Osteocyte (in vitro differentiated cells): ENCODE results near the gene ZFYVE21. TPM values are rescaled to one million over a fixed set of nuclear protein-coding genes. Genes with fewer than 3 reads are reported as not detected.

Experiments
- DNase-seq: peaks from one replicate; pipeline ENCODE4 v3.0.0; 2021; ENCODE audit warnings: mixed read lengths; ENCODE audit not compliant: unreplicated experiment; ENCODE audit errors: extremely low spot score
- H3K27ac Mint-ChIP-seq: one replicate; pipeline ENCODE4 v1.8.0; 2021; ENCODE audit warnings: mild to moderate bottlenecking, mixed read lengths; ENCODE audit not compliant: unreplicated experiment
- H3K27me3 Mint-ChIP-seq: one replicate; pipeline ENCODE4 v1.8.0; 2021; ENCODE audit warnings: mixed read lengths; ENCODE audit not compliant: unreplicated experiment
- H3K36me3 Mint-ChIP-seq: one replicate; pipeline ENCODE4 v1.8.0; 2021; ENCODE audit warnings: mixed read lengths; ENCODE audit not compliant: unreplicated experiment
- H3K4me1 Mint-ChIP-seq: one replicate; pipeline ENCODE4 v1.8.0; 2021; ENCODE audit warnings: mixed read lengths; ENCODE audit not compliant: unreplicated experiment
- H3K4me3 Mint-ChIP-seq: one replicate; pipeline ENCODE4 v1.8.0; 2021; ENCODE audit warnings: mild to moderate bottlenecking, moderate library complexity, mixed read lengths; ENCODE audit not compliant: unreplicated experiment
- H3K9me3 Mint-ChIP-seq: one replicate; pipeline ENCODE4 v1.8.0; 2021; ENCODE audit warnings: mixed read lengths; ENCODE audit not compliant: unreplicated experiment
- CTCF ChIP-seq: fragments of 200-600 bp; sonication (generic); IDR thresholded peaks from 2 replicates; pipeline ENCODE4 v1.5.0; 2021; ENCODE audit warnings: antibody characterized with exemption, mild to moderate bottlenecking, moderate library complexity
- total RNA-seq: library from RNA; stranded (reverse); gene quantifications from 2 replicates; pipeline ENCODE4 v1.2.1, GENCODE V29; 2021

ZFYVE21 gene
- total RNA-seq, 1 donor from 2014 or later, result 52.9 TPM

- peaks cover 3% of the 10 kb centered on the region for H3K4me1 Mint-ChIP-seq
- H3K4me3 Mint-ChIP-seq, result no peak overlapping the region
- H3K9me3 Mint-ChIP-seq, result no peaks in the 10 kb centered on the region
- no peak overlapping the region for H3K27ac Mint-ChIP-seq
- H3K36me3 Mint-ChIP-seq, result peaks cover 18% of the 10 kb centered on the region
- no peak for DNase-seq
- TF ChIP-seq CTCF, result no peak
- H3K27me3 Mint-ChIP-seq, result no peaks in the 10 kb centered on the region
Observed at GRCh38 chr14:103735022-103735421, 19.4 kb downstream of the ZFYVE21 start.

DNA sequence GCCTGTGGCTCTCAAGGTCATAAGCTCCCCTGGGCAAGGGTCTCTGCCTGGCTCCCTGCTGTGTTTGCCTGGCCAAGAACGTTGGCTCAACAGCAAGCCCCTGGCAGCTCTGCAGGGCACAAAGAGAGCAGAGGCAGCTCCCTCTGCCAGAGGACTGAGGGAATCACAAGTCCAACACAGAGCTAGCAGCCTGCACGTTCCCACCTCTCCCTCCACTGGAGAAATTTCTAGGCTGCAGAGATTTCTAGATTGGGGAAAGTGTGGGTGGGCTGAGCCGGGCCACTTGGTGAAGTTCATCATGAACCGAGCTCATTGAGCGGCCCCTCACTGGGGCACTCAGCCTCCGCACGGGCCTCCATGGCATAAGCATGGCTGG, 19.8 kb downstream of the ZFYVE21 start:
- H3K27ac Mint-ChIP-seq, result no peak overlapping the region
- H3K9me3 Mint-ChIP-seq, result no peaks in the 10 kb centered on the region
- no peaks in the 10 kb centered on the region for H3K27me3 Mint-ChIP-seq
- no peak overlapping the region for H3K4me3 Mint-ChIP-seq
- H3K4me1 Mint-ChIP-seq, result peaks cover 3% of the 10 kb centered on the region
- TF ChIP-seq CTCF, result peak; percentile 9
- peaks cover 18% of the 10 kb centered on the region for H3K36me3 Mint-ChIP-seq
- DNase-seq, result no peak

- no peaks in the 10 kb centered on the region for H3K9me3 Mint-ChIP-seq
- H3K4me1 Mint-ChIP-seq, result peaks cover 3% of the 10 kb centered on the region
- no peak for DNase-seq
- no peak overlapping the region for H3K27ac Mint-ChIP-seq
- peaks cover 18% of the 10 kb centered on the region for H3K36me3 Mint-ChIP-seq
- TF ChIP-seq CTCF, result no peak
- no peak overlapping the region for H3K4me3 Mint-ChIP-seq
- H3K27me3 Mint-ChIP-seq, result no peaks in the 10 kb centered on the region
Observed at GRCh38 chr14:103735815-103736545, 20.4 kb downstream of the ZFYVE21 start.

DNA sequence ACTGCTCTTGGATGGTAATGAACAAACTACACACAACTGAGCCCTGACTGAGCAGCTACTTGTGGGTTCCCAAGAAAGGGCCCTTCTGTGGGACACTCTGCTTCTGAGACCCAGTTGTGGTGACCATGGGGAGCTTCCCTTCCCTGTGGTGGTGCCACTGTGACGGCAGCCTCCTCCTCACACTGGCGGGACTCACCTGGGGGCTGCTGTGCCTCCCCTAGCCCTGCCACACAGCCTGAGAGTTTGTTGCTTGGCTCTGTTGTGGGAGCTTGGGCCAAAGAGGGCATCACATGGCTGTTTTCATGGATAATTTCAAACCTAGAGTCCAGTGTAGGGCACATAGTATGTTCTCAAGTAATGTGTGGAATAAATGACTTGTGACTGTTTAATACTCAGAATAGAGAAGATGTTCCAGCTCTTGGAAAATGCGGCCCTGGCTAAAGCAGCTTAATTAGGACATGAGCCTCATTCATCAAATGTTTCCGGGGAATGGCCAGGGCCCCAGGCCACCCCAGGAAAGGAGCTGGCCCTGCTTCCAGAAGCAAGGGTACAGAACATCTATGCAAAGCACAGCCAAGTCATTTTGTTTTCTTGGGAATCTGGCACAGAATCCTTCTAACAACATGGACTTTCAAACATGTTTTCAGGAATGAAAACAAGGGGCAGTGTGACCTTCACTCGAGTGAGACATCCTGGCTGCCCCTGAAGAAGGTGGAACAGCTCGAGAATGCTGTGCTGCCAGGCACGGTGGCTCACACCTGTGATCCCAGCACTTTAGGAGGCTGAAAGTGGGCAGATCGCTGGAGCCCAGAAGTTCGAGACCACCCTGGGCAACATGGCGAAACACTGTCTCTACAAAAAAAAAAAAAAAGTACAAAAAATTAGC, 21.2 kb downstream of the ZFYVE21 start:
- Mint-ChIP-seq H3K27me3 (no peaks in the 10 kb centered on the region), H3K4me1 (peaks cover 8% of the 10 kb centered on the region), H3K36me3 (peaks cover 18% of the 10 kb centered on the region), H3K27ac (no peak overlapping the region), H3K4me3 (no peak overlapping the region), H3K9me3 (no peaks in the 10 kb centered on the region)
- DNase-seq, result no peak
- no peak for TF ChIP-seq CTCF

DNA sequence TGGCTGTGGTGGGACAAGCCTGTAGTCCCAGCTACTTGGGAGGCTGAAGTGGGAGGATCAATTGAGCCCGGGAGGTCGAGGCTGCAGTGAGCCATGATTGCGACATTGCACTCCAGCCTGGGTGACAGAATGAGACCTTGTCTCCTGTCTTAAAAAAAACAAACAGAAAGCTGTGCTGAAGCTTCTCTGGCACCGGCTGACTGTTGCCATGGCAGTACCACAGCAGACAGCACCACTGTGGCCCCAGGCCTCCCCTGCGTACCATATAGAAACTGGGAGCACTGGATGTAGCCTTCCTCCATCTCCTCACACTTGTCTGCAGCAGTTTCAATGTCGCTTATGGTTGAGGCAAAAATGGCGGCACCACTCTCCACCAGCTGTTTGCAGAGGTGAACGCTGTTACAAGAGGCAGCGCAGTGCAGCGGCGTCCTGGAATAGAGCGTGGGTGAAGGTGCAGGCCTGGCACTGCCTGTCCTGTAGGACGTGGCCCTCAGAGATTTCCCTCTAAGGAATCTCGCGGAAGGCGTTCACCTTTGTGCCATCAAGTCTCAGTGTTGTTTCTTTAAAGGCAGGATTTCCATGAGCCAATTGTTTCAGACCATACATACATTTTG, 21.9 kb downstream of the ZFYVE21 start:
- no peak for DNase-seq
- H3K27me3 Mint-ChIP-seq, result no peaks in the 10 kb centered on the region
- no peak for TF ChIP-seq CTCF
- H3K9me3 Mint-ChIP-seq, result no peaks in the 10 kb centered on the region
- H3K27ac Mint-ChIP-seq, result no peak overlapping the region
- H3K4me3 Mint-ChIP-seq, result no peak overlapping the region
- H3K4me1 Mint-ChIP-seq, result peaks cover 8% of the 10 kb centered on the region
- H3K36me3 Mint-ChIP-seq, result peaks cover 18% of the 10 kb centered on the region
